GM21447 (cell line): ENCODE measurements around the gene MDH1B.
"Not testable (repeated sequence)": the region's sequence is repeated elsewhere in the genome, so short reads cannot be mapped to it uniquely, and the experiment has no call there.

Experiments used
- ATAC-seq: cut with Tn5 transposase; IDR thresholded peaks from one replicate; pipeline ENCODE4 v1.9.1; 2021; ENCODE audit not compliant: unreplicated experiment

The MDH1B gene

GRCh38 chr2:206765242-206766056 lies at the start of gene MDH1B, which contains the start of gene FASTKD2:
Gene MDH1B, minus strand, starts transcription at chr2:206765328. Its CDS starts 57 bp downstream, at chr2:206765271.
Gene FASTKD2, plus strand, starts transcription at chr2:206765606. Its CDS starts 1,088 bp downstream, at chr2:206766694.
- peak; percentile 93 for ATAC-seq

- no peak for ATAC-seq
Measured at GRCh38 chr2:206814498-206814897, 49.4 kb upstream of the MDH1B start.

- ATAC-seq, result not testable (repeated sequence)
Measured at GRCh38 chr2:206812471-206812870, 47.3 kb upstream of the MDH1B start.

GRCh38 chr2:206807624-206808023 lies 42.5 kb upstream of the MDH1B start:
- not testable (repeated sequence) for ATAC-seq

- ATAC-seq, result no peak
Measured at GRCh38 chr2:206805887-206806607, 40.9 kb upstream of the MDH1B start.

- no peak for ATAC-seq
Measured at GRCh38 chr2:206804326-206804725, 39.2 kb upstream of the MDH1B start.

GRCh38 chr2:206802654-206803514 lies 37.8 kb upstream of the MDH1B start:
- ATAC-seq, result no peak

GRCh38 chr2:206801418-206802189 lies 36.5 kb upstream of the MDH1B start:
- no peak for ATAC-seq

GRCh38 chr2:206800506-206801417 lies 35.6 kb upstream of the MDH1B start:
- no peak for ATAC-seq

GRCh38 chr2:206799083-206799482 lies 34.0 kb upstream of the MDH1B start:
- ATAC-seq, result no peak

- ATAC-seq, result peak; percentile 80
Measured at GRCh38 chr2:206798000-206798399, 32.9 kb upstream of the MDH1B start.

- no peak for ATAC-seq
Measured at GRCh38 chr2:206797376-206797775, 32.2 kb upstream of the MDH1B start.

GRCh38 chr2:206792645-206793044 lies 27.5 kb upstream of the MDH1B start:
- ATAC-seq, result no peak

GRCh38 chr2:206790311-206790935 lies 25.3 kb upstream of the MDH1B start:
- ATAC-seq, result no peak

- ATAC-seq, result no peak
Measured at GRCh38 chr2:206784559-206785353, 19.6 kb upstream of the MDH1B start.

GRCh38 chr2:206783718-206784117 lies 18.6 kb upstream of the MDH1B start:
- ATAC-seq, result no peak

- ATAC-seq, result no peak
Measured at GRCh38 chr2:206780671-206781070, 15.5 kb upstream of the MDH1B start.

- ATAC-seq, result no peak
Measured at GRCh38 chr2:206776432-206776831, 11.3 kb upstream of the MDH1B start.
